CD8-positive, alpha-beta memory T cell (primary cell): ENCODE data around the gene OSBPL1A. TPM values are rescaled to one million over a fixed set of nuclear protein-coding genes. Genes with fewer than 3 reads are reported as not detected.

ENCODE experiments used
- CTCF ChIA-PET: fragments of 350-600 bp; sonication (Branson Sonifier 250); formaldehyde crosslinking; loops from one replicate; lab custom pipeline; 2021; ENCODE audit warnings: antibody characterized with exemption; lab: Charles Lee
- POLR2A ChIA-PET: fragments of 350-600 bp; sonication (Branson Sonifier 250); formaldehyde crosslinking; loops from one replicate; lab custom pipeline; 2021; ENCODE audit warnings: antibody characterized with exemption; lab: Charles Lee
- DNase-seq, 5 donors: peaks; one replicate each; pipeline versions ENCODE4 v3.0.0 to v3.0.0-alpha.2; 2020 to 2022; ENCODE audit warnings: mixed read lengths in 1 of 5
- H3K27ac ChIP-seq: one replicate; pipeline ENCODE4 v1.7.0; 2013; ENCODE audit warnings: low read depth, mild to moderate bottlenecking, low read length, moderate library complexity
- H3K27me3 ChIP-seq: 2 replicates; pipeline ENCODE4 v1.7.0; 2013; ENCODE audit warnings: low read length, mild to moderate bottlenecking; ENCODE audit not compliant: insufficient read depth, poor library complexity, severe bottlenecking
- H3K36me3 ChIP-seq: 2 replicates; pipeline ENCODE4 v1.7.0; 2013; ENCODE audit warnings: mild to moderate bottlenecking, low read length, moderate library complexity; ENCODE audit not compliant: insufficient read depth
- H3K4me1 ChIP-seq: 2 replicates; pipeline ENCODE4 v1.7.0; 2013; ENCODE audit warnings: mild to moderate bottlenecking, low read length, moderate library complexity; ENCODE audit not compliant: insufficient read depth
- H3K4me3 ChIP-seq: 2 replicates; pipeline ENCODE4 v1.7.0; 2013; ENCODE audit warnings: mild to moderate bottlenecking, low read length
- H3K9me3 ChIP-seq: 2 replicates; pipeline ENCODE4 v1.7.0; 2013; ENCODE audit warnings: mild to moderate bottlenecking, low read length
- H3K27ac Mint-ChIP-seq, 8 donors: one replicate each; pipeline ENCODE4 v1.8.0; 2020 to 2021; ENCODE audit warnings: mixed read lengths in 8 of 8, mild to moderate bottlenecking in 6 of 8, inconsistent platforms in 3 of 8, moderate library complexity in 3 of 8
- H3K27me3 Mint-ChIP-seq, 2 donors: one replicate each; pipeline ENCODE4 v1.8.0; 2020 to 2021; ENCODE audit warnings: mixed read lengths in 2 of 2, mild to moderate bottlenecking in 1 of 2, moderate library complexity in 1 of 2
- H3K36me3 Mint-ChIP-seq, 3 donors: one replicate each; pipeline ENCODE4 v1.8.0; 2020 to 2021; ENCODE audit warnings: mixed read lengths in 3 of 3, inconsistent platforms in 1 of 3, mild to moderate bottlenecking in 1 of 3
- H3K4me1 Mint-ChIP-seq, 3 donors: one replicate each; pipeline ENCODE4 v1.8.0; 2020 to 2021; ENCODE audit warnings: mixed read lengths in 3 of 3, inconsistent platforms in 1 of 3, mild to moderate bottlenecking in 1 of 3
- H3K4me3 Mint-ChIP-seq, 7 donors: one replicate each; pipeline ENCODE4 v1.8.0; 2020 to 2021; ENCODE audit warnings: mixed read lengths in 7 of 7, mild to moderate bottlenecking in 6 of 7, moderate library complexity in 4 of 7, inconsistent platforms in 2 of 7
- H3K9me3 Mint-ChIP-seq, 5 donors: one replicate each; pipeline ENCODE4 v1.8.0; 2020 to 2022; ENCODE audit warnings: mixed read lengths in 5 of 5, mild to moderate bottlenecking in 3 of 5, moderate library complexity in 2 of 5, inconsistent platforms in 1 of 5
- polyA plus RNA-seq: library from polyadenylated mRNA; unstranded; fragments of 300-500 nt; fragmentation: Illumina TruSeq; gene quantifications from one replicate; pipeline ENCODE4 v1.2.3, GENCODE V29; 2021
- total RNA-seq, 2 experiments: library from RNA; stranded (reverse); gene quantifications; one replicate each; pipeline ENCODE4 v1.2.3, GENCODE V29; 2021

OSBPL1A gene
- total and polyA plus RNA-seq, 3 experiments from 2014 or later = 1.3 to 2.5 (median 1.5) TPM

GRCh38 chr18:24271381-24272228 is 126.0 kb downstream of the OSBPL1A start:
- no peaks in the 10 kb centered on the region for H3K4me1 ChIP-seq
- H3K9me3 ChIP-seq = no peaks in the 10 kb centered on the region
- no peak overlapping the region for H3K4me3 ChIP-seq
- no peak overlapping the region for H3K27ac ChIP-seq
- Mint-ChIP-seq H3K36me3 (peaks cover 0 to 4% (median 3%) of the 10 kb centered on the region in 3 donors), H3K4me3 (peak overlapping the region in 5 of 7 donors; percentile 35 to 88 (median 76)), H3K27ac (no peak overlapping the region), H3K4me1 (peaks cover 2 to 11% (median 5%) of the 10 kb centered on the region in 3 donors), H3K27me3 (peaks cover 27 to 57% of the 10 kb centered on the region in 2 donors), H3K9me3 (peaks cover 0 to 4% (median 2%) of the 10 kb centered on the region in 5 donors)
- H3K27me3 ChIP-seq = peaks cover 5% of the 10 kb centered on the region
- CTCF ChIA-PET = no interaction called here
- DNase-seq = no peak
- no peaks in the 10 kb centered on the region for H3K36me3 ChIP-seq
- POLR2A ChIA-PET = no interaction called here

DNA sequence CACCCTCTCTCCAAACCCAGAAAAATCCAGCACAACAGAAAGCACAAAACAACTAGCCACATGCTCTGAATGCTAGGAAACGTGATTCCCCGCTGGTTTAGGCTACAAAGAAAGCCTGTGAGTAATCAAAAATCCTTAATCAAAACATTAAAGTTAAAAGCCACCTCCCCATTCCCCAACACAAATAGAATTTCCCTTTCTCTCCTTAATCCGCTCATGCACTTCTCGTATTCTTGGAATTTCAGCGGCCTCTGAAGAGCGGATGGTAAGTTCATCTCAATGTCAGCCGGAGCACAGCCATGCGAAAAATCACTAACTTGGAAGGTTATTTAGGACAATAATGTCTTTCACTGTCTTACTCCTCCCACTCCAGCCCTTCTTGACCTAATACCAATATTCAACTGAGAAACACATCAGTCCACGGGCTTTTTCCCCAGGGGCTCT is 126.7 kb downstream of the OSBPL1A start:
- Mint-ChIP-seq H3K4me3 (peak overlapping the region in 1 of 7 donors; percentile 16), H3K36me3 (peaks cover 0 to 8% (median 4%) of the 10 kb centered on the region in 3 donors), H3K27me3 (peaks cover 27 to 57% of the 10 kb centered on the region in 2 donors), H3K27ac (no peak overlapping the region), H3K9me3 (peaks cover 0 to 7% (median 2%) of the 10 kb centered on the region in 5 donors), H3K4me1 (peaks cover 2 to 11% (median 5%) of the 10 kb centered on the region in 3 donors)
- ChIA-PET POLR2A (no interaction called here), CTCF (no interaction called here)
- H3K4me3 ChIP-seq = no peak overlapping the region
- H3K9me3 ChIP-seq = no peaks in the 10 kb centered on the region
- no peak for DNase-seq
- H3K27me3 ChIP-seq = peaks cover 5% of the 10 kb centered on the region
- H3K27ac ChIP-seq = no peak overlapping the region
- H3K36me3 ChIP-seq = no peaks in the 10 kb centered on the region
- H3K4me1 ChIP-seq = no peaks in the 10 kb centered on the region

- Histone ChIP-seq H3K9me3 (no peaks in the 10 kb centered on the region), H3K4me3 (no peak overlapping the region), H3K36me3 (no peaks in the 10 kb centered on the region), H3K4me1 (no peaks in the 10 kb centered on the region), H3K27ac (no peak overlapping the region), H3K27me3 (peaks cover 5% of the 10 kb centered on the region)
- CTCF ChIA-PET = no interaction called here
- peaks cover 27 to 61% of the 10 kb centered on the region in 2 donors for H3K27me3 Mint-ChIP-seq
- H3K4me1 Mint-ChIP-seq = peaks cover 2 to 11% (median 5%) of the 10 kb centered on the region in 3 donors
- DNase-seq = no peak
- H3K9me3 Mint-ChIP-seq = peaks cover 0 to 7% (median 2%) of the 10 kb centered on the region in 5 donors
- no peak overlapping the region for H3K4me3 Mint-ChIP-seq
- peaks cover 0 to 8% (median 6%) of the 10 kb centered on the region in 3 donors for H3K36me3 Mint-ChIP-seq
- no peak overlapping the region for H3K27ac Mint-ChIP-seq
- POLR2A ChIA-PET = no interaction called here
Measured at GRCh38 chr18:24270358-24270936, 127.2 kb downstream of the OSBPL1A start.

DNA sequence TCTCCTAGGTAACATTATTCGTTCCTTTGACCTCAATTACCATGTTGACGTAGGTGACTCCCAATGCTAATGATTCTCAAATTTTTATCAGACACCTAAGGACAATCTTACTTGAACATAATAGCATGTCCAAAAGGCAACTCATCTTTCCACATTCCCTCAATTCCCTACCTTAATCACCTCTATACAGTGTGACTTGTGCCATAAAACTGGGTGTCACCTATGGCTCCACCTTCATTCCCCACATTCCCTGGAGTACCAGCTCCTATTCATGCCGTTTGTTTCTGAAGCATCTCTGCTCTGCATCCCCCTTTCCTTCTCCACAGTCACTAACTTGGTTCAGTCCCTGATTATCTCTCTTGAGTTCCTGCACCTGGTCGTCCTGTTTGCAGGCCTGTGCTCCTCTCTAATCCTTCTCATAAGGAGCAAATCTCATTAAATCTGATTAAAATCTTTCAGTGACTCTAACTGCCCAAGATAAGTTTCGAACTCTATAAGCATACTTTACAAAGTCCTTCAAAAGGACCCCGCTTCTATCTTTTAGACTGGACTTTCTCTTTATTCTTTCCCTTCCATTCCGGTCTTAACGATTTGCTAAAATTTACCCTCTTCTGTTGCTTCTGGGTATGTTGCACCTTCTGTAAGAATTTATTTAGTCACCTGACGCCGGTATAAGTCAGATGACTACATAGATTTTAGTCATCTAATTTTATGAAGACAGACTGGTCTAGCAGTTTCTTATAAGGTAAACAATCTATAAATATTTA is 128.7 kb downstream of the OSBPL1A start:
- peaks cover 5% of the 10 kb centered on the region for H3K27me3 ChIP-seq
- no peak for DNase-seq
- peaks cover 0 to 7% (median 2%) of the 10 kb centered on the region in 5 donors for H3K9me3 Mint-ChIP-seq
- ChIA-PET CTCF (interaction anchor here (0.7 kb wide), 1 partner anchor 12 kb away, joined by 3 read pairs; no protein-coding TSS in a partner anchor), POLR2A (no interaction called here)
- H3K36me3 Mint-ChIP-seq = peaks cover 0 to 8% (median 6%) of the 10 kb centered on the region in 3 donors
- H3K4me1 Mint-ChIP-seq = peaks cover 2 to 11% (median 5%) of the 10 kb centered on the region in 3 donors
- H3K27ac ChIP-seq = no peak overlapping the region
- no peaks in the 10 kb centered on the region for H3K9me3 ChIP-seq
- no peaks in the 10 kb centered on the region for H3K4me1 ChIP-seq
- H3K27ac Mint-ChIP-seq = no peak overlapping the region
- no peak overlapping the region for H3K4me3 Mint-ChIP-seq
- H3K4me3 ChIP-seq = no peak overlapping the region
- peaks cover 18 to 56% of the 10 kb centered on the region in 2 donors for H3K27me3 Mint-ChIP-seq
- no peaks in the 10 kb centered on the region for H3K36me3 ChIP-seq

DNA sequence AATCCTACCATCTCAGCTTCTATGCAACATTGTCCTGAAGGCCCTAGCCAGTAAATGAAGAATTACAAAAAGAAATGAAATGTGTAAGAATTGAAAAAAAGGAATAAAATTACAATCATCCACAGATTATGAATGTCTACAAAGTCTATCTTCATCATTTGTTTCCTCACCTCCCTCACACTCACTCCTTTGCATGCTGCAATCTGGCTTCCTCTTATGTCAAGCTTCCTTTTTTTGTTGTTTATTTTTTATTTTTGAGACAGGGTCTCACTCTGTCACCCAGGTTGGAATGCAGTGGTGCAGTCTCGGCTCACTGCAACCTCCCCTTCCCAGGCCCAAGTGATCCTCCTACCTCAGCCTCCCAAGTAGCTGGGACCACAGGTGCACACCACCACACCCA is 129.7 kb downstream of the OSBPL1A start:
- ChIA-PET CTCF (interaction anchor here (0.7 kb wide), 1 partner anchor 11 kb away, joined by 3 read pairs; no protein-coding TSS in a partner anchor), POLR2A (no interaction called here)
- peaks cover 2 to 11% (median 5%) of the 10 kb centered on the region in 3 donors for H3K4me1 Mint-ChIP-seq
- peaks cover 0 to 7% (median 2%) of the 10 kb centered on the region in 5 donors for H3K9me3 Mint-ChIP-seq
- Histone ChIP-seq H3K27ac (no peak overlapping the region), H3K36me3 (no peaks in the 10 kb centered on the region), H3K27me3 (peaks cover 5% of the 10 kb centered on the region), H3K9me3 (no peaks in the 10 kb centered on the region), H3K4me3 (no peak overlapping the region), H3K4me1 (no peaks in the 10 kb centered on the region)
- DNase-seq = no peak
- peaks cover 17 to 47% of the 10 kb centered on the region in 2 donors for H3K27me3 Mint-ChIP-seq
- H3K27ac Mint-ChIP-seq = no peak overlapping the region
- no peak overlapping the region for H3K4me3 Mint-ChIP-seq
- H3K36me3 Mint-ChIP-seq = peaks cover 0 to 5% (median 4%) of the 10 kb centered on the region in 3 donors

GRCh38 chr18:24266131-24266530 is 131.5 kb downstream of the OSBPL1A start:
- H3K36me3 ChIP-seq = no peaks in the 10 kb centered on the region
- ChIA-PET CTCF (no interaction called here), POLR2A (no interaction called here)
- H3K9me3 Mint-ChIP-seq = peaks cover 0 to 7% (median 2%) of the 10 kb centered on the region in 5 donors
- H3K4me1 ChIP-seq = no peaks in the 10 kb centered on the region
- H3K27me3 ChIP-seq = no peaks in the 10 kb centered on the region
- DNase-seq = no peak
- H3K27me3 Mint-ChIP-seq = peaks cover 9 to 41% of the 10 kb centered on the region in 2 donors
- H3K27ac ChIP-seq = no peak overlapping the region
- H3K36me3 Mint-ChIP-seq = peaks cover 0 to 5% (median 2%) of the 10 kb centered on the region in 3 donors
- H3K4me1 Mint-ChIP-seq = peaks cover 0 to 4% (median 0%) of the 10 kb centered on the region in 3 donors
- H3K4me3 Mint-ChIP-seq = no peak overlapping the region
- no peaks in the 10 kb centered on the region for H3K9me3 ChIP-seq
- H3K4me3 ChIP-seq = no peak overlapping the region
- H3K27ac Mint-ChIP-seq = no peak overlapping the region

GRCh38 chr18:24265502-24266064 is 132.0 kb downstream of the OSBPL1A start:
- Mint-ChIP-seq H3K36me3 (peaks cover 0 to 5% (median 2%) of the 10 kb centered on the region in 3 donors), H3K4me1 (no peaks in the 10 kb centered on the region), H3K27ac (no peak overlapping the region), H3K4me3 (no peak overlapping the region), H3K27me3 (peaks cover 6 to 36% of the 10 kb centered on the region in 2 donors), H3K9me3 (peaks cover 0 to 7% (median 2%) of the 10 kb centered on the region in 5 donors)
- Histone ChIP-seq H3K4me3 (no peak overlapping the region), H3K4me1 (no peaks in the 10 kb centered on the region), H3K27me3 (no peaks in the 10 kb centered on the region), H3K27ac (no peak overlapping the region), H3K36me3 (no peaks in the 10 kb centered on the region), H3K9me3 (no peaks in the 10 kb centered on the region)
- CTCF ChIA-PET = no interaction called here
- DNase-seq = no peak
- POLR2A ChIA-PET = no interaction called here
